MV-4-11 (cell line): Measurements from ENCODE around the gene CPT1B.
A peak's percentile ranks its signal among the peaks of the same experiment; 100 is the strongest.

Experiments used
- DNase-seq: peaks from one replicate; lab custom pipeline; 2025; lab: John Stamatoyannopoulos, UW

CPT1B gene

GRCh38 chr22:50585781-50586180 is 7.6 kb upstream of the CPT1B start:
- DNase-seq: no peak

GRCh38 chr22:50585238-50585637 is 7.0 kb upstream of the CPT1B start:
- DNase-seq: no peak

GRCh38 chr22:50584106-50585096 is 6.2 kb upstream of the CPT1B start:
- DNase-seq: no peak

DNA sequence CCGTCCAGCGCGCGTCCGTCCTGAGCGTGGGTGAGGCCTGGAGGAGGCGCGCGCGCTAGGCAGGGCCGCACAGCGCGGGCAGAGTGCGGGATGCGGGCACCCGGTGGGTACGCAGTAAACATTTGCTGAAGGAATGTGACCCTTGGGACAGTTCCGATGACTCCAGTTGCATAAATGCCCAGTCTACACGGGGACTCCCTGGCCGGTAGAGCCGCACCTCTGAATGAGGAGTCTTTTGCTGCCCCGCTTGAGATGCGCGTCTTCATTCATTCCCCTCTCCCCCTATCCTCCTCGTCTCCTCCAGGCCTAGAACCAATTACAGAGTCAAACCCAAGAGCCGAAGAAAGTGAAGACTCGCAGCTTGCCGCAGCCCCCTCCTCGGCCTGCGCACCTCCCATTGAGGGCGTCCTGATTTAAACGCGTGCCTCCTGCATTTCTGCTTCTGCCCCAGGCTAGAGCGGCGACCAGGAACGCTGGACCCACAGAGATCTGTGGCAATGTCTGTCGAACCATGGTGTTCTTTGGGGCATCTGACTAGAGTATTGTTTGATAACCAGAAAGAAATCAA is 5.2 kb upstream of the CPT1B start:
- no peak for DNase-seq

DNA sequence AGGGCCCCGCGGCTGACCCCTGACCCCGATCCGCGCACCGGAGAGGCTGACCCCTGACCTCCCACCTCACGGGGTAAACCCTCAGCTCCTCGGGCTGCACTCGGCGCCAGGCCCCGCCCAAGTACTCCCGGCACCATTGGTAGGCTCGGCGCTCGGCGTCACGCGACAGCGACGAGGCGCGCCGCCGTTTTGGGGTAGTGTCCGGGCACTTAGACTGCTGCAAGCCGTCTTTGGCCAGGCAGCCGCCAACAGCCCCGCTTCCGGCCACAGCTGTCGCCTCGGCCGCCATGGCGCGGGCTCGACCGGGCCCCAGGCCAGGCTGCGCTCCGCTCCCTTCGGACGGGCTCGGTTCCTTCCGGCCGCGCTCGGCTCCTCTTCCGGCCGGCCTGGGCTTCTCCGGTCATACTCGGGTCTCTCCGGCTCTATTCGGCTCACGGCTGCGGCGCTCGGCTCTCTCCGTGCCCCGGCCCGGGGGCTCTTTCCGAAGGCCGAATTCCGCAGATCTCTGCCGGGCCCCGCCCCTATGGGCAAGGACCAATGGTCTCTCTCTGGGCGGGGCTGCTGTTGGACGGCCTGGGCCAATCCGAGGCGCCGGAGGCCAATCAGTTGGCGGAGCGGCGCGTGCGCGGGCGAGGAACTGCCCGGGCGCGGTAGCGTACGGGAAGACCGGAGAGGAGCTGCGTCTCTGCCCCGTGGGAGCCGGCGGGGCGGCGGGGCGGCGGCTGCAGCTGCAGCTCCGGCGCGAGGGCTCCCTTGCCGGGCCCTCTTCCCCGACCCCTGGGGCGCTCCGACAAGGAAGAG is 4.5 kb upstream of the CPT1B start, which contains the start of gene CHKB:
TSS of gene CHKB (minus strand) at position 357 of the 801 bp plus-strand sequence. CDS start at position 289, 68 bp downstream.
- DNase-seq: peak; percentile 97

GRCh38 chr22:50581950-50582492 is 3.8 kb upstream of the CPT1B start:
- no peak for DNase-seq

- peak; percentile 31 for DNase-seq
These were observed 3.1 kb upstream of the CPT1B start for GRCh38 chr22:50581031-50581949.

- DNase-seq: no peak
These were observed 1.5 kb upstream of the CPT1B start for GRCh38 chr22:50579752-50580151.

- no peak for DNase-seq
These were observed 616 bp upstream of the CPT1B start for GRCh38 chr22:50578776-50579310.

GRCh38 chr22:50577697-50577986 is 585 bp downstream of the CPT1B start:
- no peak for DNase-seq

- no peak for DNase-seq
These were observed 1.2 kb downstream of the CPT1B start for GRCh38 chr22:50576806-50577696.

- no peak for DNase-seq
These were observed 2.2 kb downstream of the CPT1B start for GRCh38 chr22:50576070-50576469.

- no peak for DNase-seq
These were observed 2.7 kb downstream of the CPT1B start for GRCh38 chr22:50575426-50575941.

GRCh38 chr22:50574383-50574755 is 3.9 kb downstream of the CPT1B start:
- DNase-seq: no peak

GRCh38 chr22:50573491-50574382 is 4.5 kb downstream of the CPT1B start:
- DNase-seq: no peak

- DNase-seq: no peak
These were observed 5.3 kb downstream of the CPT1B start for GRCh38 chr22:50572965-50573364.

DNA sequence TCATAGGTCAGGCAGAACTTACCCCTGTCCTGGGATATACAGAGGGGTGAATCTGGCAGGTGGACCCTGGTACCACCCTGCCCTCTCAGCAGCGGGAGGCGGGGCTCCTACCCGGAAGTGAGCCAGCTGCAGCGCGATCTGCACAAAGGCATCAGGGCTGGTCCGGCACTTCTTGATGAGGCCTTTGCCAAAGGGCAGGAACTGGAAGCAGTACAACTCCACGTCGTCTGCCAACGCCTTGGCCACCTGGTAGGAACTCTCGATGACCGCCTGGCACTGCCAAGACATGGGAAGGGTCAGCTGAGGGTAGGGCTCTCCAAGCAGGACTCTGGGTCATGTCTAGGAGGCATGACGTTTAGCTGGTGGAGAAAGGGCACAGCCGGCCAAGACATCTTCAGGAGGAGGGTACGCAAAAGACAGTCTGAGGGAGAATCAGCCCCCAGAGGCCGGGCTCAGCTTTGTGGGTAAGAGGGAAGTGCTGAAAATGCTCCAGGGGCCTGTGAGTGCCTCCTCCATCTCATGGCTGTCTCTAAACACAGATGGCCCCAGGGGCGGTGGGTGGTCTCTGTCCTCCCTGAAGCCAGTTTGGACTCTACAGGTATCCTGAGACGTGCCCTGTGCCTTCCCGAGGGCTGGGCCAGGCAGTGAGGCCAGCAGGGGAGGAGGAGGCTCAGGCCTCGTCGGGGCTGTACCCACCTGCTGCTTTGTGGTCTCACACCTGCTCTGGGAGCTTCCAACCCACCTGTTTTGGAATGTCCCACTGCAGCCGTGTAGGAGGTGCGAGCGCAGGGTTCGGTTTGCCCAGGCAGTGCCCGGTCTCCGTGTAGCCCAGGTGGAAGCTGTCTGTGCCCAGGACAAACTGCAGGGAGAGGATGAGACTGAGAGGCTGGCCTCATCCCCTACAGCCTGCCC is 6.7 kb downstream of the CPT1B start:
- no peak for DNase-seq

DNA sequence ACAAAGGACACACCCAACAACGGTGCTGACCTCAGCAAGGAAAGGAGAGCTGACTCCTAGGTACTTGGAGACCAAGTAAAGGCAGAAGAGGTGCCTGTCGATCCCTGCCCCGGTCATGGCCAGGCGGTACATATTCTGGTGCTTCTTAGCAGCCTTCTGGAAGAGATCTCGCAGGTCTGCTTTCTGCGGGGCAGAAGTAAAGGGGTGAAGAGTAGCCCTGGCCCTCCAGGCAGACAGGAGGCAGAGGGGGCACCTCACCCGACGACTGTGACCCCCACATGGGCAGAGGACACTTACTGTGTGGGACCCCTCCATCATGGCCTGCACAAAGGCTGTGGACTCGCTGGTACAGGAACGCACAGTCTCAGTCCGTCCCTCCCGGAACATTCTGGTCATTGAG is 7.4 kb downstream of the CPT1B start:
- no peak for DNase-seq
